Naive B cell (primary cell): ENCODE results near the gene RABGEF1. TPM values are rescaled to one million over a fixed set of nuclear protein-coding genes. Genes with fewer than 3 reads are reported as not detected.
"Not testable (repeated sequence)": the region's sequence is repeated elsewhere in the genome, so short reads cannot be mapped to it uniquely, and the experiment has no call there.

Source experiments
- ATAC-seq, 2 donors: fragments of 150-1000 bp; cut with Tn5 transposase; 2 replicates each; pipeline ENCODE4 v1.10.0; 2021; ENCODE audit warnings: low read depth in 2 of 2, mild to moderate bottlenecking in 2 of 2, moderate library complexity in 2 of 2
- DNase-seq: peaks from one replicate; pipeline ENCODE4 v3.0.0; 2022
- H3K27ac Mint-ChIP-seq, 6 donors: one replicate each; pipeline ENCODE4 v1.8.0; 2020 to 2022; ENCODE audit warnings: mild to moderate bottlenecking in 6 of 6, mixed read lengths in 6 of 6, moderate library complexity in 5 of 6, inconsistent platforms in 2 of 6
- H3K27me3 Mint-ChIP-seq, 3 donors: one replicate each; pipeline ENCODE4 v1.8.0; 2021 to 2022; ENCODE audit warnings: mixed read lengths in 3 of 3, mild to moderate bottlenecking in 1 of 3
- H3K36me3 Mint-ChIP-seq, 2 donors: one replicate each; pipeline ENCODE4 v1.8.0; 2020 to 2022; ENCODE audit warnings: mixed read lengths in 2 of 2, inconsistent platforms in 1 of 2, mild to moderate bottlenecking in 1 of 2
- H3K4me1 Mint-ChIP-seq, 3 donors: one replicate each; pipeline ENCODE4 v1.8.0; 2020 to 2022; ENCODE audit warnings: mixed read lengths in 3 of 3, inconsistent platforms in 1 of 3, mild to moderate bottlenecking in 1 of 3, moderate library complexity in 1 of 3
- H3K4me3 Mint-ChIP-seq, 8 donors: one replicate each; pipeline ENCODE4 v1.8.0; 2020 to 2022; ENCODE audit warnings: mild to moderate bottlenecking in 8 of 8, mixed read lengths in 8 of 8, moderate library complexity in 8 of 8, inconsistent platforms in 2 of 8
- H3K9me3 Mint-ChIP-seq, 7 donors: one replicate each; pipeline ENCODE4 v1.8.0; 2020 to 2022; ENCODE audit warnings: mixed read lengths in 7 of 7, mild to moderate bottlenecking in 5 of 7, inconsistent platforms in 2 of 7, moderate library complexity in 1 of 7
- polyA plus RNA-seq, 6 donors: library from polyadenylated mRNA; unstranded; fragments of 300-500 nt; fragmentation: Illumina TruSeq; gene quantifications; one replicate each; pipeline ENCODE4 v1.2.3, GENCODE V29; 2021; ENCODE audit warnings: low read depth in 6 of 6

RABGEF1 gene
- polyA plus RNA-seq, 6 donors from 2014 or later: 44.8 to 67.3 (median 55.9) TPM

- H3K27me3 Mint-ChIP-seq: no peaks in the 10 kb centered on the region
- ATAC-seq (no peak), DNase-seq (no peak)
- H3K4me3 Mint-ChIP-seq: no peak overlapping the region
- H3K36me3 Mint-ChIP-seq: peaks cover 11 to 19% of the 10 kb centered on the region in 2 donors
- peak overlapping the region in 2 of 6 donors; percentile 21 to 66 for H3K27ac Mint-ChIP-seq
- no peaks in the 10 kb centered on the region for H3K9me3 Mint-ChIP-seq
- peaks cover 5 to 9% (median 8%) of the 10 kb centered on the region in 3 donors for H3K4me1 Mint-ChIP-seq
Observed at GRCh38 chr7:66810716-66811115, 70.2 kb downstream of the RABGEF1 start.

GRCh38 chr7:66815186-66815875 is 74.8 kb downstream of the RABGEF1 start:
- not testable (repeated sequence) for H3K27me3 Mint-ChIP-seq, ATAC-seq, H3K36me3 Mint-ChIP-seq, H3K9me3 Mint-ChIP-seq, H3K4me3 Mint-ChIP-seq, DNase-seq
- Mint-ChIP-seq H3K4me1 (peaks cover 10 to 24% (median 15%) of the 10 kb centered on the region in 3 donors), H3K27ac (peak overlapping the region in 2 of 6 donors; percentile 60 to 61)

- ATAC-seq (no peak), DNase-seq (no peak)
- no peaks in the 10 kb centered on the region for H3K36me3 Mint-ChIP-seq
- peak overlapping the region in 1 of 6 donors; percentile 60 for H3K27ac Mint-ChIP-seq
- no peaks in the 10 kb centered on the region for H3K9me3 Mint-ChIP-seq
- H3K4me3 Mint-ChIP-seq: no peak overlapping the region
- no peaks in the 10 kb centered on the region for H3K27me3 Mint-ChIP-seq
- peaks cover 10 to 24% (median 15%) of the 10 kb centered on the region in 3 donors for H3K4me1 Mint-ChIP-seq
Observed at GRCh38 chr7:66815951-66816350, 75.4 kb downstream of the RABGEF1 start.

- H3K27me3 Mint-ChIP-seq, H3K4me3 Mint-ChIP-seq, H3K9me3 Mint-ChIP-seq, ATAC-seq, DNase-seq, H3K36me3 Mint-ChIP-seq: not testable (repeated sequence)
- peaks cover 10 to 24% (median 15%) of the 10 kb centered on the region in 3 donors for H3K4me1 Mint-ChIP-seq
- peak overlapping the region in 5 of 6 donors; percentile 61 to 86 (median 78) for H3K27ac Mint-ChIP-seq
Observed at GRCh38 chr7:66816658-66817057, 76.1 kb downstream of the RABGEF1 start.

GRCh38 chr7:66817208-66817795 is 76.8 kb downstream of the RABGEF1 start:
- Mint-ChIP-seq H3K4me1 (peaks cover 10 to 23% (median 15%) of the 10 kb centered on the region in 3 donors), H3K4me3 (peak overlapping the region in 5 of 8 donors; percentile 2 to 64 (median 28)), H3K27ac (peak overlapping the region in 5 of 6 donors; percentile 78 to 86 (median 79))
- H3K36me3 Mint-ChIP-seq, H3K9me3 Mint-ChIP-seq, H3K27me3 Mint-ChIP-seq: not testable (repeated sequence)
- DNase-seq (peak; percentile 16), ATAC-seq (peak; percentile 92 to 95)

- H3K36me3 Mint-ChIP-seq, H3K4me3 Mint-ChIP-seq, DNase-seq, H3K9me3 Mint-ChIP-seq, ATAC-seq, H3K27me3 Mint-ChIP-seq: not testable (repeated sequence)
- Mint-ChIP-seq H3K27ac (peak overlapping the region in 2 of 6 donors; percentile 41 to 78), H3K4me1 (peaks cover 9 to 19% (median 15%) of the 10 kb centered on the region in 3 donors)
Observed at GRCh38 chr7:66817956-66818355, 77.4 kb downstream of the RABGEF1 start.

GRCh38 chr7:66824041-66824440 is 83.5 kb downstream of the RABGEF1 start:
- Mint-ChIP-seq H3K27me3 (no peaks in the 10 kb centered on the region), H3K9me3 (peaks cover 0 to 9% (median 3%) of the 10 kb centered on the region in 7 donors), H3K36me3 (no peaks in the 10 kb centered on the region), H3K4me1 (no peaks in the 10 kb centered on the region), H3K27ac (no peak overlapping the region), H3K4me3 (no peak overlapping the region)
- no peak for DNase-seq
- no peak for ATAC-seq

GRCh38 chr7:66825538-66825937 is 85.0 kb downstream of the RABGEF1 start:
- not testable (repeated sequence) for H3K27me3 Mint-ChIP-seq, DNase-seq, H3K36me3 Mint-ChIP-seq, H3K4me3 Mint-ChIP-seq, H3K4me1 Mint-ChIP-seq, H3K27ac Mint-ChIP-seq, H3K9me3 Mint-ChIP-seq
- ATAC-seq: peak in 1 of 2 donors; percentile 45

- H3K36me3 Mint-ChIP-seq: no peaks in the 10 kb centered on the region
- DNase-seq (no peak), ATAC-seq (no peak)
- H3K9me3 Mint-ChIP-seq: peaks cover 0 to 9% (median 3%) of the 10 kb centered on the region in 7 donors
- no peak overlapping the region for H3K27ac Mint-ChIP-seq
- no peaks in the 10 kb centered on the region for H3K27me3 Mint-ChIP-seq
- H3K4me1 Mint-ChIP-seq: no peaks in the 10 kb centered on the region
- H3K4me3 Mint-ChIP-seq: no peak overlapping the region
Observed at GRCh38 chr7:66826649-66827048, 86.1 kb downstream of the RABGEF1 start.

- not testable (repeated sequence) for H3K27ac Mint-ChIP-seq, H3K36me3 Mint-ChIP-seq, H3K9me3 Mint-ChIP-seq, ATAC-seq, H3K27me3 Mint-ChIP-seq, H3K4me3 Mint-ChIP-seq, H3K4me1 Mint-ChIP-seq, DNase-seq
Observed at GRCh38 chr7:66830976-66831375, 90.4 kb downstream of the RABGEF1 start.

GRCh38 chr7:66832531-66833351 is 92.2 kb downstream of the RABGEF1 start:
- DNase-seq: no peak
- Mint-ChIP-seq H3K9me3 (peaks cover 0 to 12% (median 3%) of the 10 kb centered on the region in 7 donors), H3K36me3 (no peaks in the 10 kb centered on the region), H3K4me1 (no peaks in the 10 kb centered on the region), H3K27me3 (peaks cover 0 to 6% (median 0%) of the 10 kb centered on the region in 3 donors), H3K27ac (no peak overlapping the region), H3K4me3 (no peak overlapping the region)
- no peak for ATAC-seq

GRCh38 chr7:66837007-66837406 is 96.5 kb downstream of the RABGEF1 start:
- Mint-ChIP-seq H3K4me1 (no peaks in the 10 kb centered on the region), H3K36me3 (no peaks in the 10 kb centered on the region), H3K9me3 (peaks cover 0 to 12% (median 3%) of the 10 kb centered on the region in 7 donors), H3K27me3 (peaks cover 0 to 6% (median 0%) of the 10 kb centered on the region in 3 donors), H3K4me3 (no peak overlapping the region), H3K27ac (no peak overlapping the region)
- DNase-seq (no peak), ATAC-seq (no peak)

- H3K4me1 Mint-ChIP-seq: peaks cover 0 to 2% (median 0%) of the 10 kb centered on the region in 3 donors
- H3K4me3 Mint-ChIP-seq: no peak overlapping the region
- DNase-seq (no peak), ATAC-seq (no peak)
- H3K9me3 Mint-ChIP-seq: peaks cover 0 to 12% (median 3%) of the 10 kb centered on the region in 7 donors
- peak overlapping the region in 1 of 6 donors; percentile 10 for H3K27ac Mint-ChIP-seq
- H3K27me3 Mint-ChIP-seq: peaks cover 0 to 6% (median 0%) of the 10 kb centered on the region in 3 donors
- no peaks in the 10 kb centered on the region for H3K36me3 Mint-ChIP-seq
Observed at GRCh38 chr7:66837661-66838060, 97.1 kb downstream of the RABGEF1 start.
